Endothelial cell of umbilical vein (primary cell): Measurements from ENCODE around the gene TCEAL2. TPM values are rescaled to one million over a fixed set of nuclear protein-coding genes. Genes with fewer than 3 reads are reported as not detected.
"Not testable (repeated sequence)": the region's sequence is repeated elsewhere in the genome, so short reads cannot be mapped to it uniquely, and the experiment has no call there.

Experiments used
- BruUV-seq: library from RNA; stranded (reverse); fragments of 400-500 nt; replicated peaks from 2 replicates; lab custom pipeline; 2021; lab: Mats Ljungman, UMichigan
- CTCF ChIA-PET: fragments of 300-600, 350-600 bp; sonication (Branson Sonifier 250); formaldehyde crosslinking; loops from one replicate; lab custom pipeline; 2021; ENCODE audit warnings: antibody characterized with exemption, inconsistent platforms; lab: Charles Lee
- POLR2A ChIA-PET: fragments of 300-600, 350-600 bp; sonication (Branson Sonifier 250); formaldehyde crosslinking; loops from one replicate; lab custom pipeline; 2021; ENCODE audit warnings: antibody characterized with exemption, inconsistent platforms; lab: Charles Lee
- DNase-seq: peaks from one replicate; pipeline ENCODE4 v3.0.0-alpha.2; 2011; ENCODE audit warnings: low read depth, low spot score
- FAIRE-seq: peaks from 2 replicates; lab custom pipeline; 2011; peaks lifted over from hg19 to GRCh38; lab: Jason Lieb, UNC
- H2AFZ ChIP-seq: 2 replicates; pipeline ENCODE4 v1.6.0; 2012; ENCODE audit warnings: low read depth, low read length, control low read depth, inconsistent platforms
- H3K27ac ChIP-seq: 2 replicates; pipeline ENCODE4 v1.5.1; 2011; ENCODE audit warnings: low read depth, mild to moderate bottlenecking, control low read depth, low read length, moderate library complexity; ENCODE audit not compliant: insufficient read depth
- H3K27me3 ChIP-seq, 2 experiments: 2 replicates each; pipeline versions ENCODE4 v1.6.0 to v1.6.1; 2011; ENCODE audit warnings: low read length in 2 of 2, mixed read lengths in 1 of 2; ENCODE audit not compliant: control insufficient read depth in 2 of 2, insufficient read depth in 2 of 2
- H3K36me3 ChIP-seq, 2 experiments: 2 replicates in 1 of 2; 3 replicates in 1 of 2; pipeline ENCODE4 v1.5.1; 2011; ENCODE audit warnings: low read length in 2 of 2, mild to moderate bottlenecking in 1 of 2, moderate library complexity in 1 of 2; ENCODE audit not compliant: control insufficient read depth in 2 of 2, insufficient read depth in 2 of 2; ENCODE audit errors: extremely low read depth in 1 of 2
- H3K4me1 ChIP-seq: 3 replicates; pipeline ENCODE4 v1.5.1; 2011; ENCODE audit warnings: mild to moderate bottlenecking, low read length; ENCODE audit not compliant: control insufficient read depth, insufficient read depth; ENCODE audit errors: extremely low read depth
- H3K4me2 ChIP-seq: 2 replicates; pipeline ENCODE4 v1.6.1; 2011; ENCODE audit warnings: low read length, control low read depth, mixed read lengths; ENCODE audit not compliant: insufficient read depth
- H3K4me3 ChIP-seq, 3 experiments: fragments of 200-600 bp in 1 of 3; sonication (generic), shearing (Covaris generic) in 1 of 3; replicated peaks in 1 of 3; 2 replicates each; pipeline ENCODE4 v1.5.1; 2011 to 2016; ENCODE audit warnings: control low read depth in 3 of 3, low read length in 3 of 3, mild to moderate bottlenecking in 2 of 3, inconsistent platforms in 1 of 3, low read depth in 1 of 3, moderate library complexity in 1 of 3; ENCODE audit not compliant: insufficient read depth in 1 of 3
- H3K79me2 ChIP-seq: 2 replicates; pipeline ENCODE4 v1.6.0; 2012; ENCODE audit warnings: low read length, inconsistent platforms; ENCODE audit not compliant: control insufficient read depth, insufficient read depth
- H3K9ac ChIP-seq: replicated peaks from 2 replicates; pipeline ENCODE3; 2011; ENCODE audit warnings: low read length, control low read depth; ENCODE audit not compliant: insufficient read depth; ENCODE audit errors: extremely low read depth
- H3K9me1 ChIP-seq: replicated peaks from 3 replicates; pipeline ENCODE4 v1.6.0; 2011; ENCODE audit warnings: mild to moderate bottlenecking, low read length; ENCODE audit not compliant: control insufficient read depth, insufficient read depth; ENCODE audit errors: extremely low read depth
- H3K9me3 ChIP-seq: replicated peaks from 2 replicates; pipeline ENCODE4 v1.5.1; 2012; ENCODE audit warnings: low read length, inconsistent platforms; ENCODE audit not compliant: control insufficient read depth, insufficient read depth
- H4K20me1 ChIP-seq: replicated peaks from 2 replicates; pipeline ENCODE3; 2011; ENCODE audit warnings: mild to moderate bottlenecking, low read length; ENCODE audit not compliant: control insufficient read depth, insufficient read depth; ENCODE audit errors: extremely low read depth
- MAX ChIP-seq: IDR thresholded peaks from 2 replicates; pipeline ENCODE4 v1.6.1; 2011; ENCODE audit not compliant: insufficient read depth, insufficient read length
- dilution Hi-C: fragments of 300-500 bp; cut with MboI; formaldehyde crosslinking; loops from one replicate; pipeline ENCODE4 v1.15.0; 2019; ENCODE audit warnings: low sequenced_read_pairs; ENCODE audit not compliant: extremely low pct_ligation_motif_present
- intact Hi-C: fragments of 100-400 bp; cut with micrococcal nuclease; formaldehyde crosslinking; loops from one replicate; pipeline ENCODE4 v1.10.0; 2022
- polyA plus RNA-seq, 4 experiments: library from polyadenylated mRNA; depleted of rRNA in 3 of 4; stranded (reverse) in 3 of 4; unstranded in 1 of 4; fragments of >200 nt; gene quantifications; 2 replicates each; pipeline versions ENCODE4 v1.2.1 to v1.2.3, GENCODE V29; 2011 to 2012; ENCODE audit warnings: missing spikeins in 1 of 4
- total RNA-seq: library from RNA; stranded (reverse); gene quantifications from 2 replicates; pipeline ENCODE4 v1.2.3, GENCODE V29; 2021

TCEAL2 gene
- total and polyA plus RNA-seq, 2 donors (not counting 3 experiments of a cell fraction or from before 2014, with no cell fraction given): not detected

- FAIRE-seq: no peak
- Histone ChIP-seq H3K27me3 (no peaks in the 10 kb centered on the region), H3K9ac (no peak overlapping the region), H3K4me1 (no peaks in the 10 kb centered on the region), H3K27ac (no peak overlapping the region), H3K79me2 (no peaks in the 10 kb centered on the region), H4K20me1 (no peaks in the 10 kb centered on the region), H2AFZ (no peak overlapping the region), H3K4me2 (no peak overlapping the region), H3K9me1 (no peaks in the 10 kb centered on the region), H3K4me3 (no peak overlapping the region), H3K36me3 (no peaks in the 10 kb centered on the region), H3K9me3 (no peaks in the 10 kb centered on the region)
- no peak for DNase-seq
- intact Hi-C loops (no loop called here), dilution Hi-C loops (no loop called here)
- ChIA-PET CTCF (no interaction called here), POLR2A (no interaction called here)
- no TSS peak for BruUV-seq
- TF ChIP-seq MAX: no peak
Observed at GRCh38 chrX:102115748-102116147, 9.7 kb upstream of the TCEAL2 start.

DNA sequence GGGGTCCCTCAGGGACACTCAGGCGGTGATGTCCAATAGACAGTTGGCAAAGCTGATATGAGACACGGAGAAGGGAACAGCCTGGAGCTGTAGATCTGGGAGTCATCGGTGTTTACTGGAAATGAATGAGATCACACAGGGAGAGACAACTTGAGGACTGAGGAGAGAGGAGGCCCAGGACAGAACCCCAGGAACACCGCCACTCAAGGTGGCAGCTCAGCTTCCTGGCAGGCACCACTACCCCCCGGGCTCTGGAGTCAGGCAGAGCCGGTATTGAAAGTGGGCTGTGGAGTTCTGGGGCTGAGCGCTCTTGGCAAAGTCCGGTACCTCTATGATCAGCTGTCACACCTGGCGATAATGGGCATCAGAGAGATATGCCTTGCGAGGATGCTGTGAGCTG is 465 bp upstream of the TCEAL2 start:
- FAIRE-seq, H3K79me2 ChIP-seq, H3K9me1 ChIP-seq, H3K9me3 ChIP-seq, H3K36me3 ChIP-seq, H4K20me1 ChIP-seq, POLR2A ChIA-PET, H2AFZ ChIP-seq, H3K4me1 ChIP-seq, BruUV-seq, H3K4me2 ChIP-seq, H3K4me3 ChIP-seq, intact Hi-C loops, dilution Hi-C loops, H3K9ac ChIP-seq, H3K27ac ChIP-seq, CTCF ChIA-PET, DNase-seq: not testable (repeated sequence)
- H3K27me3 ChIP-seq: peaks cover 2 to 12% of the 10 kb centered on the region in 2 experiments

DNA sequence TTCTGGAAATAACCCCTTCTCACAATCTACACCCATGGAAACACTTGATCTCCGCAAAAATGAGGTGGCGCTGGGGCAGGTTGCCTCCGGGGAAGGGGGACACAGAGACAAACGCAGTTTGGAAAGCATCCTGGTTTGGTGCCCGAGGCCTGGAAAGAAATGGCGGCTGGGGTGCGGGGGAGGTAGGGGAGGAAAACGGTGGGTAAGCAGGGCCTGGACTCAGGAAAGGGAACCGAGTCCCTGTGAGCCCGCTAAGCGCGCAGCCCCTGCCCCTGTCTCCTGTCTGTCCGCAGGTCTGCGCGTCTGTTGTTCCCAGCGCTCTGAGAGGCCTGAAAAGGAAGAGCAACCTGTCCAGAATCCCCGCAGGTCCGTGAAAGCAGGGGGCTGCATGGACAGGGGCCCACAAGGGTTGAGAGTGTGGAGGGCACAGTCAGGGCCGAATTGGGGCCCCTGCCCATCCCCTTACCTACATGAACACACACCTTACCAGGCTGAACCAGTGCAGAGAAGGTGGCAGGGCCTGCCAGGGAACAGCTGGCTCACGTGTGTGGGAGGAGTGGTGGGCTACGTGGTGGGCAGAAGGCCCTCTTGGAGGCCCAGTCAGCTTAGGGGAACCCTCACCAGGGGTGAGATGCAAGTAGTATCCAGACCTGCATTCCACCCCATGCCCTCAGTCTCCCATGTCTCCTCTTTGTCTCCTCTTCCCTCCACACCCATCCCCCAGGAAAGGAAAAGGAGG is 770 bp downstream of the TCEAL2 start:
- dilution Hi-C loops: not testable (repeated sequence)

More for the DNA sequence above, 770 bp downstream of the TCEAL2 start:
- H2AFZ ChIP-seq, H3K4me1 ChIP-seq, POLR2A ChIA-PET, H3K9me1 ChIP-seq, H3K4me3 ChIP-seq, DNase-seq, FAIRE-seq, H3K36me3 ChIP-seq, H3K27ac ChIP-seq, H3K79me2 ChIP-seq, CTCF ChIA-PET, H3K9ac ChIP-seq, H3K9me3 ChIP-seq, H4K20me1 ChIP-seq, H3K4me2 ChIP-seq, intact Hi-C loops, BruUV-seq: not testable (repeated sequence)
- peaks cover 2 to 12% of the 10 kb centered on the region in 2 experiments for H3K27me3 ChIP-seq
